H1 (cell line): ENCODE measurements around the gene TNN. TPM values are rescaled to one million over a fixed set of nuclear protein-coding genes. Genes with fewer than 3 reads are reported as not detected.

Experiments
- BCL11A ChIP-seq, 2 experiments: IDR thresholded peaks; one replicate each; pipeline ENCODE4 v1.6.1; 2011; ENCODE audit warnings: low read depth in 2 of 2, low read length in 2 of 2, mild to moderate bottlenecking in 2 of 2
- BRCA1 ChIP-seq: IDR thresholded peaks from 2 replicates; pipeline ENCODE4 v1.6.1; 2012; ENCODE audit warnings: low read depth, low read length, improper control_type of control experiment
- CBX8 ChIP-seq: fragments of 300-800, 300-1000 bp; sonication (generic); IDR thresholded peaks from 2 replicates; pipeline ENCODE4 v1.7.1; 2016; ENCODE audit warnings: low read depth, low read length, borderline replicate concordance
- CHD1 ChIP-seq: IDR thresholded peaks from 2 replicates; pipeline ENCODE4 v1.6.1; 2012; ENCODE audit warnings: low read depth, low read length, improper control_type of control experiment
- CHD2 ChIP-seq: IDR thresholded peaks from 2 replicates; pipeline ENCODE4 v1.6.1; 2012; ENCODE audit warnings: low read length, improper control_type of control experiment
- CTBP2 ChIP-seq: IDR thresholded peaks from 2 replicates; pipeline ENCODE4 v1.7.0; 2011; ENCODE audit warnings: borderline replicate concordance, mild to moderate bottlenecking, moderate library complexity, mixed read lengths, low read length; ENCODE audit not compliant: insufficient read depth, insufficient read length
- EGR1 ChIP-seq: IDR thresholded peaks from 2 replicates; pipeline ENCODE4 v1.6.1; 2011; ENCODE audit warnings: low read depth, low read length, borderline replicate concordance
- EP300 ChIP-seq, 2 experiments: IDR thresholded peaks; 1 replicate in 1 of 2; 2 replicates in 1 of 2; pipeline ENCODE4 v1.6.1; 2011 to 2012; ENCODE audit warnings: low read depth in 2 of 2, low read length in 2 of 2, mild to moderate bottlenecking in 2 of 2, borderline replicate concordance in 1 of 2, inconsistent platforms in 1 of 2, moderate library complexity in 1 of 2
- GABPA ChIP-seq: IDR thresholded peaks from 2 replicates; pipeline ENCODE4 v1.6.1; 2011; ENCODE audit warnings: mild to moderate bottlenecking, low read length, moderate library complexity, borderline replicate concordance; ENCODE audit not compliant: insufficient read depth
- HDAC2 ChIP-seq, 2 experiments: fragments of 300-600 bp in 1 of 2; sonication (generic) in 1 of 2; IDR thresholded peaks; 2 replicates each; pipeline ENCODE4 v1.6.1; 2011 to 2012; ENCODE audit warnings: low read depth in 2 of 2, low read length in 2 of 2, mild to moderate bottlenecking in 2 of 2, moderate library complexity in 2 of 2, borderline replicate concordance in 1 of 2, inconsistent platforms in 1 of 2
- HDAC6 ChIP-seq: IDR thresholded peaks from one replicate; pipeline ENCODE4 v1.7.1; 2012; ENCODE audit warnings: low read depth, mild to moderate bottlenecking, inconsistent platforms, low read length, moderate library complexity
- JUND ChIP-seq: IDR thresholded peaks from 2 replicates; pipeline ENCODE4 v1.6.1; 2011; ENCODE audit warnings: mild to moderate bottlenecking, improper control_type of control experiment, low read length
- KDM4A ChIP-seq: IDR thresholded peaks from one replicate; pipeline ENCODE4 v1.7.1; 2012; ENCODE audit warnings: low read depth, mild to moderate bottlenecking, moderate library complexity, low read length, inconsistent platforms; ENCODE audit not compliant: severe bottlenecking
- KDM5A ChIP-seq: fragments of 200-600 bp; IDR thresholded peaks from 2 replicates; pipeline ENCODE4 v1.7.1; 2012; ENCODE audit warnings: mild to moderate bottlenecking, low read length, inconsistent platforms, mixed read lengths
- MAFK ChIP-seq: IDR thresholded peaks from 2 replicates; pipeline ENCODE4 v1.6.1; 2012; ENCODE audit warnings: low read depth, mild to moderate bottlenecking, improper control_type of control experiment, low read length
- NANOG ChIP-seq: IDR thresholded peaks from 2 replicates; pipeline ENCODE4 v1.6.1; 2011; ENCODE audit warnings: low read length, low read depth, mild to moderate bottlenecking, inconsistent platforms; ENCODE audit not compliant: insufficient read depth, poor library complexity, severe bottlenecking
- SIN3A ChIP-seq, 2 experiments: IDR thresholded peaks in 1 of 2; conservative IDR thresholded peaks in 1 of 2; 2 replicates each; pipeline ENCODE4 v1.6.1; 2011 to 2012; ENCODE audit warnings: low read length in 2 of 2, improper control_type of control experiment in 1 of 2, low read depth in 1 of 2, mild to moderate bottlenecking in 1 of 2
- SP2 ChIP-seq: IDR thresholded peaks from 2 replicates; pipeline ENCODE4 v1.6.1; 2012; ENCODE audit warnings: mild to moderate bottlenecking, low read length, inconsistent platforms
- SUZ12 ChIP-seq: fragments of 200-600 bp; sonication (generic); IDR thresholded peaks from 2 replicates; pipeline ENCODE4 v1.6.1; 2012; ENCODE audit warnings: mild to moderate bottlenecking, inconsistent platforms, low read length, moderate library complexity, mixed read lengths
- TAF1 ChIP-seq: IDR thresholded peaks from 2 replicates; pipeline ENCODE4 v1.6.1; 2011; ENCODE audit warnings: mild to moderate bottlenecking, low read depth, low read length
- TAF7 ChIP-seq: optimal IDR thresholded peaks from 2 replicates; pipeline ENCODE3; 2011; ENCODE audit warnings: low read depth, mild to moderate bottlenecking, inconsistent platforms, low read length, moderate library complexity, borderline replicate concordance
- TCF12 ChIP-seq: IDR thresholded peaks from 2 replicates; pipeline ENCODE4 v1.6.1; 2011; ENCODE audit warnings: low read depth, mild to moderate bottlenecking, low read length
- YY1 ChIP-seq: IDR thresholded peaks from 2 replicates; pipeline ENCODE4 v1.6.1; 2011; ENCODE audit warnings: low read depth, mild to moderate bottlenecking, low read length
- polyA plus RNA-seq, 7 experiments: library from polyadenylated mRNA; depleted of rRNA in 3 of 7; stranded (reverse) in 5 of 7; unstranded in 2 of 7; fragments of >200 nt in 5 of 7; fragments of 200-250 nt in 2 of 7; gene quantifications; 1 replicate in 5 of 7; 2 replicates in 1 of 7; 4 replicates in 1 of 7; pipeline versions ENCODE4 v1.2.1 to v1.2.3, GENCODE V29; 2011 to 2013; ENCODE audit warnings: missing spikeins in 2 of 7, mixed read lengths in 2 of 7
- total RNA-seq: library from RNA; stranded (reverse); fragmentation: NEBNext Ultra II Directional; extraction: Animal tissue kit (Norgen Biotek cat#: 25700); gene quantifications from 2 replicates; pipeline ENCODE4 v1.2.1, GENCODE V29; 2021

TNN gene
- total and polyA plus RNA-seq, 2 of the 8 experiments (the other 6 are each of a cell fraction or from before 2014, with no cell fraction given) = 0.21 to 0.30 TPM

DNA sequence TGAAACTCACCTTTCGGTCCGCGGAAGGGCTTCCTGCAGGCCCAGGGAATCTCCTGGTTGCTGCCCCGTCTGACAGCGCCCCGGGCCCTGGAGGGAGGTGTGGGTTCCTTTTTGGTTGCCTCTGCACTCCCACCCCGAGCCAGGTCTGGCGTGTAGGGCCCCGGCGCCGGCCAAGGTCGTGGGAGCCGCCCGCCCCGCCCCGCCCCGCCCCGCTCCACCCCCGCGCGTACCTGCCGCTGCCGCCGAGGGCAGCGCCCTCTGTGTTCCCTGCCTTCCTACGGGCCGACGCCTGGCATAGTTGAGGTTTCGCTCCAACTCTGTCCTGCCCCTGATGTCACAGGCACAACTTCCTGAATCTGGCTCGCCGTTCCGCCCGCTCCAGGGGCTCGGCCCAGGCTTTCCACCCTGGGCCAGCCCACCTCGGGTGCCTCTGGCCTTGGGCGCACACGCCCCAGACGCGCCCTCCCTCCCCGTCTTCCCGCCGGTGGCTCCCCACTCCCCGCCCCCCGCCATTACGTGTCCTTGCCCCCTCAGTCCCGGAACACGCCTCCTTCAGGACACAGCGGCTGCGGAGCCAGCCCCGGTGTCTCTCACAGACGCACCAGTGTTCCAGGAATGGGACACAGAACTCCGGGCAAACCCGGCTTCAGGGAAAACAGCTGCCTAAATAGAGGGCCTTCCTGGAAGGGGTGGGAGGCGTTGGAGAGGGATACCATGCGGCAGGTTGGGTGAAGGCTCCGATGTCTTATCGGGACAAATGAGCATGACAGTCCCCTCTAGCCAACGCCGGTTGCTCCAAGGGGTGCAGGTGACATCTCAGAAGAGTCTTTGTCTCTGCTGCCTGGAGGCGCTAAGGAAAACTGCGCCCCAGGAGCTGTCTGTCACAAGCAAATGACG, 125.2 kb downstream of the TNN start, which contains the start of gene KIAA0040 (continued):
- TF ChIP-seq YY1 = no peak
- TF ChIP-seq JUND = no peak
- peak in 1 of 2 experiments; percentile 78; a peak in 2 of 4 replicates for TF ChIP-seq SIN3A (conservative IDR thresholded peaks at IDR 0.05 in 1 of 2, IDR thresholded peaks at IDR 0.05 in 1 of 2; ENCODE audit: low read depth in 1 of 2, low read length in 2 of 2)
- peak in 1 of 2 experiments; percentile 72; a peak in 1 of 4 replicates for TF ChIP-seq HDAC2 (IDR thresholded peaks at IDR 0.05; ENCODE audit: borderline replicate concordance in 1 of 2, low read depth in 2 of 2, low read length in 2 of 2)
- TF ChIP-seq CTBP2 = no peak
- no peak for TF ChIP-seq CHD2
- TF ChIP-seq EP300 (IDR thresholded peaks at IDR 0.05; ENCODE audit: borderline replicate concordance in 1 of 2, low read depth in 2 of 2, low read length in 2 of 2) = no peak
- TF ChIP-seq BCL11A (IDR thresholded peaks at IDR 0.05; ENCODE audit: low read depth in 2 of 2, low read length in 2 of 2) = no peak
- no peak for TF ChIP-seq TAF7
- no peak for TF ChIP-seq BRCA1
- TF ChIP-seq CBX8 = no peak
- TF ChIP-seq TAF1 = no peak
- peak; percentile 29; the same call in 1 of the 2 replicates for TF ChIP-seq SUZ12
- TF ChIP-seq NANOG = no peak
- no peak for TF ChIP-seq TCF12
- TF ChIP-seq GABPA = no peak
- no peak for TF ChIP-seq HDAC6
- no peak for TF ChIP-seq MAFK
- peak; percentile 55 for TF ChIP-seq KDM4A
- peak; percentile 47; the same call in 1 of the 2 replicates for TF ChIP-seq EGR1
- TF ChIP-seq SP2 = no peak
- TF ChIP-seq KDM5A = no peak
- TF ChIP-seq CHD1 = no peak
